Measurements from ENCODE around the gene ACTG2.
"Not testable (repeated sequence)": the region's sequence is repeated elsewhere in the genome, so short reads cannot be mapped to it uniquely, and the experiment has no call there.

Gene ACTG2
- long read RNA-seq, donor 1, partial matches to known transcripts, result 0 of 3 reads
- long read RNA-seq, donor 1, other reads (novel, unspliced or antisense), result 0 of 3 reads
- long read RNA-seq, donor 2, result 0 reads
- long read RNA-seq, donor 3, partial matches to known transcripts, result 0 of 1 reads
- long read RNA-seq, donor 3, other reads (novel, unspliced or antisense), result 0 of 1 reads
- long read RNA-seq, donor 4, result 0 reads
- long read RNA-seq, donor 5, result 0 reads
- long read RNA-seq, donor 6, partial matches to known transcripts, result 0 of 1 reads
- long read RNA-seq, donor 6, other reads (novel, unspliced or antisense), result 0 of 1 reads
- long read RNA-seq, donor 7, partial matches to known transcripts, result 0 of 1 reads
- long read RNA-seq, donor 7, other reads (novel, unspliced or antisense), result 0 of 1 reads
- long read RNA-seq, donor 8, partial matches to known transcripts, result 0 of 2 reads
- long read RNA-seq, donor 8, other reads (novel, unspliced or antisense), result 0 of 2 reads

- no peak for DNase-seq
Measured at GRCh38 chr2:73892631-73893329, at the start of gene ACTG2. TSS of gene ACTG2 (plus strand) at chr2:73893008. CDS start at chr2:73901312, 8,304 bp downstream.

- DNase-seq, result no peak
Measured at GRCh38 chr2:73844087-73844486, 48.7 kb upstream of the ACTG2 start.

GRCh38 chr2:73850009-73850408 lies 42.8 kb upstream of the ACTG2 start:
- DNase-seq, result no peak

GRCh38 chr2:73851274-73851673 lies 41.5 kb upstream of the ACTG2 start:
- no peak for DNase-seq

DNA sequence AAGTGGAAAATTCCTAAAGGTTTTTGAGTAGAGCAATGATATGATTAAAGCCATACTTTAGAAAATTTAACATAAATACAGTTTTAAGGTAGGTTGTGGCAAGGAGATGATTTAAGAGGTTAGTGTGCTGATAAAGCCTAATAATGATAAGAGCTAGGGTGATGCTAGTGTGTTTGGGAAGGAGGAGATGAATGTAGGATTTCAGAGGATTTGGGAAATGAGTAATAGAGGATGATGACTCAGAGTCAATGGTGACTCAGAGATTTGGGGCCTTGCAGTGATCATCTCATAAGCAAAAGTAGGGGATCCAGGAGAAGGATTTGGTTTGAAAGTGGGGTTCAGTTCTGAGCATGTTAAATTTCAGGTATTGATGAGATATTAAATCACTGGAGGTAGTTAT lies 40.8 kb upstream of the ACTG2 start:
- DNase-seq, result no peak

GRCh38 chr2:73855526-73855925 lies 37.3 kb upstream of the ACTG2 start:
- no peak for DNase-seq

DNA sequence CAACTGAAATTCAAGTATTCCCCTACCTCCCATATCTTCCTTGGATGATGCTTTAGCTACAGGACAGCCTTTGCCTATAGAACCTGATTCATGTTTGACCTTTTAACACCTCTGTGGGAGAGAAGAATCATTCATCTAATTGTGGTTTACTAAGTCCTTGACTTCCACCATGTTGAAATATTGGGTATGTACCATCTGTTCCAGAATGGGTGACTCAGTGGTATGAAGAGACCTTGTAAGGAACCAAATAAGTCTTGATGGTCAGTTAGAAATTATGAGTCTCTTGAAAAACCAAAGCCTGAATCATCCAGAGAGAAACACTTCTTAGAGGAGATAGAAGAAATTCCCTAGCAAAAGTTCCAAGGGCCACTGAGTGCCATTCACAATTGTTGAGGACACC lies 36.6 kb upstream of the ACTG2 start:
- DNase-seq, result no peak

- no peak for DNase-seq
Measured at GRCh38 chr2:73859721-73860586, 32.9 kb upstream of the ACTG2 start.

DNA sequence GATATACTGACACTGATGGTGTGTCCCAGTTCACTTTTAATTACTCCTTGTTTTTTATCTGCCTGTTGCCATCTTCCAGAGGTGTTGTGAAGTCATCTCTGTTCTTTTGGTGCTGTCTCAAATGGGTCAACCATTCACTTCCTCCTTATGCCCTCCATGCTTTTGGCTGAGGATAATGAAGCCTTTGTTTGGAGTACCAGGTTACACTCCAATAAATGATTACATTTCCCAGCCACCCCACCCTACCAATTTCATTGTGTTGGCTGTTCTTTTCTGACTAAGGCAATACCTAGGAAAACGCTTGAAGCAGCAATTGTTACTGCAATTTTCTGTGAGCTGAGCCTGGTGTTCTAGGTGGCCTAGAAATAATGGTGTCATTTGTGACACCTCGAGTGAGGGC lies 29.8 kb upstream of the ACTG2 start:
- no peak for DNase-seq

DNA sequence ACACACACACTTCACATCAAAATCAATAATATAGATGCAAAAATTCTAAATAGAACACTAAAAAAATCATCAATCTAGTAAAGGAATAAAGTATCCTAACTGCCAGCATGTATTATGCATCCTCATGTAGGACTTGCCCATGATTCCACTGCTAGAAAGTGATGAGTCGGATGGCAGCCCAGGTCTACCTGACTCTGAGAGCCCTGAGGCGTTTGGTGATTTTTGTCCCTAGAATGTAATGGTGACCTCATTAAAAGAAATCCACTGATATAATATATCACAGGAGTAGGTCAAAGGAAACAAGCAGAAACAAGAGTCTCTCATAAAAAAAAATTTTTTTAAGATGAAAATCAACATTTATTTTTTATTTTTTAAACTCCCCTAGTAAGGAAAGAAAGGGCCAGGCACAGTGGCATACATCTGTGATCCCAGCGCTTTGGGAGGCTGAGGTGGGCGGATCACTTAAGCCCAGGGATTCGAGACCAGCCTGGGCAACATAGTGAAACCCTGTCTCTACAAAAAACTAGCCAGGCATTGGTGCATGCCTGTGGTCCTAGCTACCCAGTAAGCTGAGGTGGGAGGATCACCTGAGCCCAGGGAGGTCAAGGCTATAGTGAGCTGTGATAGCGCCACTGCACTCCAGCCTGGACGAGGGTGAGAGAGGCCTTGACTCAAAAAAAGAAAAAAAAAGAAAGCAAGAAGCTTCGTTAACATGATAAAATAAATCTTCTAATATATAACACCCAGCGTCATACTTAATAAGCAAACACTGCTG lies 24.4 kb upstream of the ACTG2 start:
- no peak for DNase-seq

GRCh38 chr2:73870084-73870483 lies 22.7 kb upstream of the ACTG2 start:
- DNase-seq, result no peak

GRCh38 chr2:73877071-73877802 lies 15.6 kb upstream of the ACTG2 start:
- DNase-seq, result no peak

DNA sequence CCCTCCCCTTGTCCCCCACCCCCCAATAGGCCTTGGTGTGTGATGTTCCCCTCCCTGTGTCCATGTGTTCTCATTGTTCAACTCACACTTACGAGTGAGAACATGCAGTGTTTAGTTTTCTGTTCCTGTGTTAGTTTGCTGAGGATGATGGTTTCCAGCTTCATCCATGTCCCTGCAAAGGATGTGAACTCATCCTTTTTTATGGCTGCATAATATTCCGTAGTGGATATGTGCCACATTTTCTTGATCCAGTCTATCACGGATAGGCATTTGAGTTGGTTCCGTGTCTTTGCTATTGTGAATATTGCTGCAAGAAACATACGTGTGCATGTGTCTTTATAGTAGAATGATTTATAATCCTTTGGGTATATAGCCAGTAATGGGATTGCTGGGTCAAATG lies 14.8 kb upstream of the ACTG2 start:
- DNase-seq, result not testable (repeated sequence)

DNA sequence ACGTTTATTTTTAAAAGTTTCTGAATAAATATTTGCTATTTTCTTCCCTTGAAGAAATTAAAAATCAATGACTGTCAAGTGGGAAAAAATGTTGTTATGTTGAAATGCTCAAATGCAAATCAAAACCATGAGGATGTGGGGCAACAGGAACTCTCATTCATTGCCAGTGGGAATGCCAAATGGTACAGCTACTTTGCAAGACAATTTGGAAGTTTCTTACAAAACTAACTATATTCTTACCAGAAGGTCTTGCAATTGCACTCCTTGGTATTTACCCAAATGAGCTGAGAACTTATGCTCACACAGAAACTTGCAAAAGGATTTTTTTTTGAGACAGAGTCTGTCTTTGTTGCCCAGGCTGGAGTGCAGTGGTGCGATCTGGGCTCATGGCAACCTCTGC lies 7.4 kb upstream of the ACTG2 start:
- no peak for DNase-seq

DNA sequence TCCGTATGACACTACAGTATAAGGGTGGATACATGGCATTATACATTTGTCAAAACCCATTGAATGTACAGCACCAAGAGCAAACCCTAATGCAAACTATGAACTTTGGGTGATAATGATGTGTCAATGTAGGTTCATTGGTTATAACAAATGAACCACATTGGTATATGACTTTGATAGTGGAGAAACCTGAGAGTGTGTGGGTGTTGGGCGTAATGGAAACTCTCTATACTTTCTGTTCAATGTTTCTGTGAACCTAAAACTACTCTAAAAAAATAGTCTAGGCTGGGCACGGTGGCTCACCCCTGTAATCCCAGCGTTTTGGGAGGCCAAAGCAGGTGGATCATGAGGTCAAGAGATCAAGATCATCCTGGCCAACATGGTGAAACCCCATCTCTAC lies 6.5 kb upstream of the ACTG2 start:
- no peak for DNase-seq

DNA sequence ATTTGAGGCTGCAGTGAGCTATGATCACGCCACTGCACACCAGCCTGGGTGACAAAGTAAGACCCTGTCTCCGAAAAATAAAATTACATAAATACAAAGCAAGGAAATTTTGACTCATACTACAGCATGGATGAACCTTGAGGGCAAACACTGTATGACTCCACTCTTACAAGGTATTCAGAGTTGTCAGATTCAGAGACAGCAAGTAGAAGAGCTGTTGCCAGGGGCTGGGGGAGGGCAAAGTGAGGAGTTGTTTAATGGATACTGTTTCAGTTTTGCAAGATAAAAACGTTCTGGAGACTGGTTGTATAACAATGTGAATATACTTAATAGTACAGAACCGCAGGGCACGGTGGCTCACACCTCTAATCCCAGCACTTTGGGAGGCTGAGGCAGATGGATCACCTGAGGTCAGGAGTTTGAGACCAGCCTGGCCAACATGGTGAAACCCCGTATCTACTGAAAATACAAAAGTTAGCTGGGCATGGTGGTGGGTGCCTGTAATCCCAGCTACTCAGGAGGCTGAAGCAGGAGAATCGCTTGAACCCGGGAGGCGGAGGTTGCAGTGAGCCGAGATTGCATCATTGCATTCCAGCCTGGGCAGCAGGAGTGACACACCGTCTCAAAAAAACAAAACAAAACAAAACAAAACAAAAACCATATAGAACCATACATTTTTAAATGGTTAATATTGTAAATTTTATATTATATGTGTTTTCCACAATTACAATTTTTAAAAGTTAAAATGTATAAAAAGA lies 5.0 kb upstream of the ACTG2 start:
- DNase-seq, result not testable (repeated sequence)

- DNase-seq, result no peak
Measured at GRCh38 chr2:73888388-73888787, 4.4 kb upstream of the ACTG2 start.

GRCh38 chr2:73889206-73889605 lies 3.6 kb upstream of the ACTG2 start:
- DNase-seq, result no peak

- DNase-seq, result no peak
Measured at GRCh38 chr2:73890301-73891092, 2.3 kb upstream of the ACTG2 start.
